GM19351 (cell line): Measurements from ENCODE around the gene GFPT2.

ENCODE experiments used
- ATAC-seq: cut with Tn5 transposase; IDR thresholded peaks from one replicate; pipeline ENCODE4 v1.9.1; 2021; ENCODE audit warnings: mild to moderate bottlenecking, moderate library complexity; ENCODE audit not compliant: unreplicated experiment

Gene GFPT2

GRCh38 chr5:180287868-180288267, 65.3 kb downstream of the GFPT2 start:
- no peak for ATAC-seq

DNA sequence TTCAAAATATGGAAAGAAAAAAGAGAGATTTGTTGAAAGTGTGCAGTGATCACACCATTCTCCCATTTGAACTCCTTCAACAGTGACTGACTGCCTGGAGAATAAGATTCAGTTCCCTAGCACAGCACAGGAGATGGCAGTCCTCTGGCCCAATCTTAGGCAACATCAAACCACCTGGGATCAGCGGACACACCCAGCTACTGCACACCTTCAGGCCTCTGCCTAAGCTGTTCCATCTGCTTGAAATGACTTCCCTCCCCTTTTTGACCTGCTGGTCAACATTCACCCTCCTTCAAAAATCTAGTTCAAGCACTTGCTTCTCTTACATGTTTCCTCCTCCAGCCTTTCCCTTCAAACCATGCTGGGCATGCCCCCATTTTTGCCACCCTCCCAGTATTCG, 65.7 kb downstream of the GFPT2 start:
- no peak for ATAC-seq

GRCh38 chr5:180284149-180284548, 69.0 kb downstream of the GFPT2 start:
- ATAC-seq: no peak

- no peak for ATAC-seq
Measured at GRCh38 chr5:180283026-180283615, 70.0 kb downstream of the GFPT2 start.

GRCh38 chr5:180282281-180282680, 70.9 kb downstream of the GFPT2 start:
- no peak for ATAC-seq

- no peak for ATAC-seq
Measured at GRCh38 chr5:180281706-180282105, 71.4 kb downstream of the GFPT2 start.

DNA sequence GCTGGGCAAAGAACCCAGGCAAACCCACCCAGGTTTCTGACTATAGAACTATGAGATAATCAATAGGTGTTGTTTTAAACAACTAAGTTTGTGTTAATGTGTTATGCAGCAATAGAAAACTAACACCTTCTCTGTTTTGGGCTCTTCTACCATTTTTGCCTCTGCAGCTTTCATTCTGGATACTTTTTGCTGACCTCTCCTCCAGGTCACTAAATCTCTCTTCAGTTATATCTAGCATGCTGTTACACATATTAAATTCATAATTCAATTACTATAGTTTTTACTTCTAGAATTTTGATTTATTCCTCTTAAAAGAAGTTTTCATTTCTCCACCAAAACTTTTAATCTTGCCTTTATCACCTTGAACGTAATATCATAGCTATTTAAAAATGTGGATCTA, 78.4 kb downstream of the GFPT2 start:
- ATAC-seq: no peak

DNA sequence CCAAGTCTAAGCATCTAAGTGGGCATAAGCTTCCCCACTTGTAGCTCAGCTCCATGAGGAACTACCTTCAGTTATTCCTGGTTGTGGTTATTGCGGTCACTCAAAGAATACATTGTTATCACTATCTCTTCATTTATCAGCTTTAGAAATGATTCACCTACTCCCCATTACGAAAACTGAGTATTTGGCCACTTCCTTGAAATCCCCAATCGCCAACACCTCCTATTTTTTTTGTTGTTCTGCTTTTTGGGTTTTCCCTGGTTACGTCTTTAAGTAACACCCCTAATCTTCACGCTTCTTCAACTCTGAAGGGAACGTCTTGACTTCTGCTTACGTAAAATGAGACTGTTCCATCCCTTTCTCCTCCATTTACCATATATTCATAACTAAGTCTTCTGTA, 81.9 kb downstream of the GFPT2 start:
- no peak for ATAC-seq

GRCh38 chr5:180259260-180259611, 93.9 kb downstream of the GFPT2 start:
- no peak for ATAC-seq

GRCh38 chr5:180253036-180253824, 99.9 kb downstream of the GFPT2 start:
- no peak for ATAC-seq

GRCh38 chr5:180251887-180252286, 101.2 kb downstream of the GFPT2 start:
- no peak for ATAC-seq

GRCh38 chr5:180251141-180251540, 102.0 kb downstream of the GFPT2 start:
- ATAC-seq: no peak
